ENCODE data around the gene SLC39A8. TPM values are rescaled to one million over a fixed set of nuclear protein-coding genes. Genes with fewer than 3 reads are reported as not detected.

SLC39A8 gene
- total RNA-seq, 1 experiment from 2014 or later, result 35.9 TPM

GRCh38 chr4:102356562-102357202 is 11.4 kb upstream of the SLC39A8 start:
- POLR2A ChIA-PET, result no interaction called here
- Mint-ChIP-seq H3K36me3 (no peaks in the 10 kb centered on the region), H3K9me3 (no peaks in the 10 kb centered on the region), H3K4me1 (peaks cover 11% of the 10 kb centered on the region), H3K4me3 (no peak overlapping the region), H3K27ac (no peak overlapping the region), H3K27me3 (ENCODE audit: low read depth) (no peaks in the 10 kb centered on the region)
- TF ChIP-seq ATF3 (CRISPR knock-in tag; conservative IDR thresholded peaks at IDR 0.05) (no peak), KAT7 (CRISPR knock-in tag; IDR thresholded peaks at IDR 0.05; ENCODE audit: borderline replicate concordance) (no peak), RELA (CRISPR knock-in tag; IDR thresholded peaks at IDR 0.05; ENCODE audit: borderline replicate concordance) (no peak), SMAD4 (CRISPR knock-in tag; IDR thresholded peaks at IDR 0.05) (no peak), JUN (CRISPR knock-in tag; IDR thresholded peaks at IDR 0.05) (no peak), MAX (CRISPR knock-in tag; IDR thresholded peaks at IDR 0.05) (no peak)
- ATAC-seq (no peak), DNase-seq (ENCODE audit: low spot score) (no peak)
- CTCF ChIA-PET, result no interaction called here

- Mint-ChIP-seq H3K4me1 (peaks cover 11% of the 10 kb centered on the region), H3K9me3 (no peaks in the 10 kb centered on the region), H3K36me3 (no peaks in the 10 kb centered on the region), H3K27ac (no peak overlapping the region), H3K4me3 (no peak overlapping the region), H3K27me3 (ENCODE audit: low read depth) (no peaks in the 10 kb centered on the region)
- ATAC-seq, result no peak
- ChIA-PET POLR2A (no interaction called here), CTCF (no interaction called here)
- no peak for DNase-seq (ENCODE audit: low spot score)
- no peak for TF ChIP-seq SP1 (CRISPR knock-in tag; conservative IDR thresholded peaks at IDR 0.05)
- no peak for TF ChIP-seq JAZF1 (CRISPR knock-in tag; IDR thresholded peaks at IDR 0.05)
- no peak for TF ChIP-seq JUN (CRISPR knock-in tag; IDR thresholded peaks at IDR 0.05)
- no peak for TF ChIP-seq ATF1 (CRISPR knock-in tag; IDR thresholded peaks at IDR 0.05)
- no peak for TF ChIP-seq FOXK1 (CRISPR knock-in tag; IDR thresholded peaks at IDR 0.05)
- no peak for TF ChIP-seq ZNF671 (CRISPR knock-in tag; IDR thresholded peaks at IDR 0.05)
- no peak for TF ChIP-seq MYBL2 (CRISPR knock-in tag; IDR thresholded peaks at IDR 0.05)
- no peak for TF ChIP-seq MAX (CRISPR knock-in tag; IDR thresholded peaks at IDR 0.05)
- TF ChIP-seq NFE2L1 (CRISPR knock-in tag; IDR thresholded peaks at IDR 0.05), result no peak
- TF ChIP-seq TP53 (CRISPR knock-in tag; IDR thresholded peaks at IDR 0.05), result no peak
- TF ChIP-seq SOX15 (CRISPR knock-in tag; IDR thresholded peaks at IDR 0.05), result no peak
- TF ChIP-seq ATF3 (CRISPR knock-in tag; conservative IDR thresholded peaks at IDR 0.05), result no peak
- TF ChIP-seq USF2 (CRISPR knock-in tag; IDR thresholded peaks at IDR 0.05), result no peak
- TF ChIP-seq TCF7 (CRISPR knock-in tag; IDR thresholded peaks at IDR 0.05; ENCODE audit: low read depth), result no peak
- TF ChIP-seq CTCF (IDR thresholded peaks at IDR 0.05), result no peak
- no peak for TF ChIP-seq ZBTB21 (CRISPR knock-in tag; IDR thresholded peaks at IDR 0.05; ENCODE audit: borderline replicate concordance)
- TF ChIP-seq SMAD3 (CRISPR knock-in tag; IDR thresholded peaks at IDR 0.05; ENCODE audit: borderline replicate concordance), result no peak
- TF ChIP-seq EMX1 (CRISPR knock-in tag; IDR thresholded peaks at IDR 0.05), result no peak
- TF ChIP-seq ZNF532 (CRISPR knock-in tag; IDR thresholded peaks at IDR 0.05; ENCODE audit: borderline replicate concordance), result no peak
- no peak for TF ChIP-seq ZNF416 (CRISPR knock-in tag; IDR thresholded peaks at IDR 0.05)
Measured at GRCh38 chr4:102355748-102356147, 10.5 kb upstream of the SLC39A8 start.
